Breast epithelium (tissue), 3 donors: ENCODE results near the gene CTAG1A.

ENCODE experiments used
- POLR2A ChIP-seq: fragments of 450-650 bp; IDR thresholded peaks from one replicate; pipeline ENCODE4 v1.6.1; 2016; ENCODE audit warnings: antibody characterized with exemption, mild to moderate bottlenecking, moderate library complexity
- POLR2AphosphoS5 ChIP-seq, 3 donors: sonication (generic); formaldehyde crosslinking; IDR thresholded peaks; one replicate each; pipeline ENCODE4 v1.6.1; 2017; ENCODE audit warnings: antibody characterized with exemption in 3 of 3
- TF ChIP-seq, protein P1 (sequence below), 3 donors: fragments of 450-650 bp; IDR thresholded peaks; one replicate each; pipeline ENCODE4 v1.5.1; 2016 to 2017; ENCODE audit warnings: antibody characterized with exemption in 3 of 3, mild to moderate bottlenecking in 3 of 3, moderate library complexity in 3 of 3

DNA sequence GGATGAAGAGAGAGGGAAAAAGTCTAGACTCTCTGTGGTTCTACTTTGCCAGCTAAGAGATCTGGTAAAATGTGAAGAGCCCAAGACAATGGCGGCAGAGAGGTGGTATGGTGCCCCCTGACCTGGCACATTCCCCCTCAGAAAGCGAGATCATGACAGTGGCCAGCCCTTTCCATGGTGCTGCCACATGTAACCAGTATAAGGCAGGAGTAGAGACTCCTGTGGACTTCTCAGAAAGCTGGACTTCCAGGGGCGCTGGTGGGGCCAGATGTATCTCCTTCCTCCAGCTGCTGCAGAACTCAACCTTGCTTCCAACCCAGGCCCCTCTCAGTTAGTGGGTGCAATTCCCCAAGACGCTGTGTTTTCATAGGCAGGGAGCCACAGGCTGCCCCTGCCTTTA lies 9.6 kb downstream of the CTAG1A start:
- no peak for TF ChIP-seq POLR2A
- TF ChIP-seq, protein P1, sequence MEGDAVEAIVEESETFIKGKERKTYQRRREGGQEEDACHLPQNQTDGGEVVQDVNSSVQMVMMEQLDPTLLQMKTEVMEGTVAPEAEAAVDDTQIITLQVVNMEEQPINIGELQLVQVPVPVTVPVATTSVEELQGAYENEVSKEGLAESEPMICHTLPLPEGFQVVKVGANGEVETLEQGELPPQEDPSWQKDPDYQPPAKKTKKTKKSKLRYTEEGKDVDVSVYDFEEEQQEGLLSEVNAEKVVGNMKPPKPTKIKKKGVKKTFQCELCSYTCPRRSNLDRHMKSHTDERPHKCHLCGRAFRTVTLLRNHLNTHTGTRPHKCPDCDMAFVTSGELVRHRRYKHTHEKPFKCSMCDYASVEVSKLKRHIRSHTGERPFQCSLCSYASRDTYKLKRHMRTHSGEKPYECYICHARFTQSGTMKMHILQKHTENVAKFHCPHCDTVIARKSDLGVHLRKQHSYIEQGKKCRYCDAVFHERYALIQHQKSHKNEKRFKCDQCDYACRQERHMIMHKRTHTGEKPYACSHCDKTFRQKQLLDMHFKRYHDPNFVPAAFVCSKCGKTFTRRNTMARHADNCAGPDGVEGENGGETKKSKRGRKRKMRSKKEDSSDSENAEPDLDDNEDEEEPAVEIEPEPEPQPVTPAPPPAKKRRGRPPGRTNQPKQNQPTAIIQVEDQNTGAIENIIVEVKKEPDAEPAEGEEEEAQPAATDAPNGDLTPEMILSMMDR (IDR thresholded peaks at IDR 0.05) = no peak
- TF ChIP-seq POLR2AphosphoS5 (IDR thresholded peaks at IDR 0.05) = no peak
